Activated T-helper 1 cell treated with anti-CD3 and anti-CD28 coated beads, Interleukin-12 subunit alpha, Interleukin-12 subunit beta, Interleukin-2, Interleukin-4 antibody, amounts not matched to agents 30 ng/mL and 10 ng/mL and 1 ng/mL, durations not matched to agents 14 hours and 24 hours and 36 hours (primary cell): ENCODE data around the gene JARID2. TPM values are rescaled to one million over a fixed set of nuclear protein-coding genes. Genes with fewer than 3 reads are reported as not detected.

ENCODE experiments used
- DNase-seq: peaks from one replicate; pipeline ENCODE4 v3.0.0; 2021; ENCODE audit warnings: low spot score
- H3K27ac Mint-ChIP-seq: one replicate; pipeline ENCODE4 v1.8.0; 2021; ENCODE audit warnings: mild to moderate bottlenecking, mixed read lengths
- H3K27me3 Mint-ChIP-seq: one replicate; pipeline ENCODE4 v1.8.0; 2022; ENCODE audit warnings: mild to moderate bottlenecking, moderate library complexity, mixed read lengths; ENCODE audit not compliant: insufficient read depth
- H3K36me3 Mint-ChIP-seq: one replicate; pipeline ENCODE4 v1.8.0; 2021; ENCODE audit warnings: low read depth, mixed read lengths
- H3K4me1 Mint-ChIP-seq: one replicate; pipeline ENCODE4 v1.8.0; 2021; ENCODE audit warnings: low read depth, mixed read lengths
- H3K4me3 Mint-ChIP-seq: one replicate; pipeline ENCODE4 v1.8.0; 2021; ENCODE audit warnings: mild to moderate bottlenecking, moderate library complexity, mixed read lengths
- H3K9me3 Mint-ChIP-seq: one replicate; pipeline ENCODE4 v1.8.0; 2021; ENCODE audit warnings: mixed read lengths
- intact Hi-C: fragments of 100-400 bp; cut with micrococcal nuclease; formaldehyde crosslinking; loops from one replicate; pipeline ENCODE4 v1.15.1; 2024
- total RNA-seq: library from RNA; stranded (reverse); gene quantifications from 2 replicates; pipeline ENCODE4 v1.2.3, GENCODE V29; 2022

JARID2 gene
- total RNA-seq, 1 donor from 2014 or later, result 60.5 TPM

- Mint-ChIP-seq H3K4me3 (no peak overlapping the region), H3K4me1 (peaks cover 18% of the 10 kb centered on the region), H3K9me3 (no peaks in the 10 kb centered on the region), H3K36me3 (peaks cover 54% of the 10 kb centered on the region), H3K27ac (no peak overlapping the region), H3K27me3 (no peaks in the 10 kb centered on the region)
- no peak for DNase-seq
- intact Hi-C loops, result no loop called here
These were observed 272.2 kb downstream of the JARID2 start for GRCh38 chr6:15518057-15518456.

- Mint-ChIP-seq H3K36me3 (peaks cover 56% of the 10 kb centered on the region), H3K4me3 (no peak overlapping the region), H3K9me3 (no peaks in the 10 kb centered on the region), H3K27ac (no peak overlapping the region), H3K4me1 (peaks cover 19% of the 10 kb centered on the region), H3K27me3 (no peaks in the 10 kb centered on the region)
- DNase-seq, result no peak
- intact Hi-C loops, result no loop called here
These were observed 273.0 kb downstream of the JARID2 start for GRCh38 chr6:15518878-15519277.

GRCh38 chr6:15519681-15520080 lies 273.8 kb downstream of the JARID2 start:
- DNase-seq, result no peak
- peaks cover 54% of the 10 kb centered on the region for H3K36me3 Mint-ChIP-seq
- no peaks in the 10 kb centered on the region for H3K9me3 Mint-ChIP-seq
- intact Hi-C loops, result loop anchor here (10.0 kb wide), 1 partner anchor 685 kb away; no protein-coding TSS in a partner anchor
- H3K4me3 Mint-ChIP-seq, result no peak overlapping the region
- H3K27me3 Mint-ChIP-seq, result no peaks in the 10 kb centered on the region
- H3K4me1 Mint-ChIP-seq, result peaks cover 19% of the 10 kb centered on the region
- no peak overlapping the region for H3K27ac Mint-ChIP-seq

- no peaks in the 10 kb centered on the region for H3K27me3 Mint-ChIP-seq
- H3K4me1 Mint-ChIP-seq, result peaks cover 20% of the 10 kb centered on the region
- no peak for DNase-seq
- peaks cover 58% of the 10 kb centered on the region for H3K36me3 Mint-ChIP-seq
- no peaks in the 10 kb centered on the region for H3K9me3 Mint-ChIP-seq
- intact Hi-C loops, result loop anchor here (10.0 kb wide), 1 partner anchor 684 kb away; no protein-coding TSS in a partner anchor
- H3K4me3 Mint-ChIP-seq, result no peak overlapping the region
- no peak overlapping the region for H3K27ac Mint-ChIP-seq
These were observed 274.8 kb downstream of the JARID2 start for GRCh38 chr6:15520626-15521203.

GRCh38 chr6:15521582-15521981 lies 275.7 kb downstream of the JARID2 start:
- peaks cover 26% of the 10 kb centered on the region for H3K4me1 Mint-ChIP-seq
- intact Hi-C loops, result loop anchor here (10.0 kb wide), 1 partner anchor 683 kb away; no protein-coding TSS in a partner anchor
- peaks cover 63% of the 10 kb centered on the region for H3K36me3 Mint-ChIP-seq
- peak overlapping the region; percentile 65 for H3K27ac Mint-ChIP-seq
- H3K9me3 Mint-ChIP-seq, result no peaks in the 10 kb centered on the region
- no peak overlapping the region for H3K4me3 Mint-ChIP-seq
- no peaks in the 10 kb centered on the region for H3K27me3 Mint-ChIP-seq
- DNase-seq, result no peak

- no peak for DNase-seq
- Mint-ChIP-seq H3K27me3 (no peaks in the 10 kb centered on the region), H3K27ac (peak overlapping the region; percentile 65), H3K9me3 (no peaks in the 10 kb centered on the region), H3K36me3 (peaks cover 60% of the 10 kb centered on the region), H3K4me3 (no peak overlapping the region), H3K4me1 (peaks cover 26% of the 10 kb centered on the region)
- intact Hi-C loops, result loop anchor here (10.0 kb wide), 1 partner anchor 683 kb away; no protein-coding TSS in a partner anchor
These were observed 276.2 kb downstream of the JARID2 start for GRCh38 chr6:15522026-15522425.

- Mint-ChIP-seq H3K36me3 (peaks cover 60% of the 10 kb centered on the region), H3K27me3 (no peaks in the 10 kb centered on the region), H3K27ac (peak overlapping the region; percentile 65), H3K9me3 (no peaks in the 10 kb centered on the region), H3K4me3 (no peak overlapping the region), H3K4me1 (peaks cover 26% of the 10 kb centered on the region)
- intact Hi-C loops, result loop anchor here (10.0 kb wide), 1 partner anchor 682 kb away; no protein-coding TSS in a partner anchor
- no peak for DNase-seq
These were observed 276.6 kb downstream of the JARID2 start for GRCh38 chr6:15522427-15522826.

GRCh38 chr6:15522856-15523529 lies 277.1 kb downstream of the JARID2 start:
- Mint-ChIP-seq H3K9me3 (no peaks in the 10 kb centered on the region), H3K4me3 (no peak overlapping the region), H3K4me1 (peaks cover 26% of the 10 kb centered on the region), H3K27me3 (no peaks in the 10 kb centered on the region), H3K36me3 (peaks cover 58% of the 10 kb centered on the region), H3K27ac (peak overlapping the region; percentile 65)
- DNase-seq, result no peak
- intact Hi-C loops, result loop anchor here (10.0 kb wide), 1 partner anchor 682 kb away; no protein-coding TSS in a partner anchor

GRCh38 chr6:15523679-15524630 lies 278.1 kb downstream of the JARID2 start:
- intact Hi-C loops, result loop anchor here (10.0 kb wide), 1 partner anchor 681 kb away; no protein-coding TSS in a partner anchor
- Mint-ChIP-seq H3K4me1 (peaks cover 26% of the 10 kb centered on the region), H3K27ac (no peak overlapping the region), H3K27me3 (no peaks in the 10 kb centered on the region), H3K9me3 (no peaks in the 10 kb centered on the region), H3K4me3 (no peak overlapping the region), H3K36me3 (peaks cover 55% of the 10 kb centered on the region)
- DNase-seq, result no peak

- Mint-ChIP-seq H3K36me3 (peaks cover 46% of the 10 kb centered on the region), H3K27ac (no peak overlapping the region), H3K4me1 (peaks cover 26% of the 10 kb centered on the region), H3K4me3 (no peak overlapping the region), H3K27me3 (no peaks in the 10 kb centered on the region), H3K9me3 (no peaks in the 10 kb centered on the region)
- no peak for DNase-seq
- intact Hi-C loops, result loop anchor here (5.0 to 10.0 kb wide), 2 partner anchors 97 to 680 kb away; no protein-coding TSS in a partner anchor
These were observed 279.1 kb downstream of the JARID2 start for GRCh38 chr6:15524861-15525401.

GRCh38 chr6:15526212-15526701 lies 280.4 kb downstream of the JARID2 start:
- Mint-ChIP-seq H3K27me3 (no peaks in the 10 kb centered on the region), H3K4me1 (peaks cover 32% of the 10 kb centered on the region), H3K9me3 (no peaks in the 10 kb centered on the region), H3K4me3 (no peak overlapping the region), H3K27ac (no peak overlapping the region), H3K36me3 (peaks cover 40% of the 10 kb centered on the region)
- DNase-seq, result no peak
- intact Hi-C loops, result loop anchor here (5.0 to 10.0 kb wide), 2 partner anchors 96 to 679 kb away; no protein-coding TSS in a partner anchor
